Nephron progenitor cell (in vitro differentiated cells): Measurements from ENCODE around the gene PRKCZ.

Source experiments
- DNase-seq: peaks from one replicate; pipeline ENCODE4 v3.0.0; 2021
- H3K27ac Mint-ChIP-seq: 2 replicates; pipeline ENCODE4 v1.8.0; 2021; ENCODE audit warnings: mild to moderate bottlenecking, moderate library complexity, mixed read lengths
- H3K27me3 Mint-ChIP-seq: 2 replicates; pipeline ENCODE4 v1.8.0; 2021; ENCODE audit warnings: mild to moderate bottlenecking, low read depth, mixed read lengths; ENCODE audit not compliant: poor library complexity
- H3K36me3 Mint-ChIP-seq: 2 replicates; pipeline ENCODE4 v1.8.0; 2021; ENCODE audit warnings: low read depth, mixed read lengths
- H3K4me1 Mint-ChIP-seq: 2 replicates; pipeline ENCODE4 v1.8.0; 2021; ENCODE audit warnings: mixed read lengths
- H3K4me3 Mint-ChIP-seq: 2 replicates; pipeline ENCODE4 v1.8.0; 2021; ENCODE audit warnings: mild to moderate bottlenecking, moderate library complexity, mixed read lengths
- H3K9me3 Mint-ChIP-seq: 2 replicates; pipeline ENCODE4 v1.8.0; 2021; ENCODE audit warnings: mild to moderate bottlenecking, moderate library complexity, mixed read lengths
- CTCF ChIP-seq: fragments of 200-600 bp; sonication (generic); IDR thresholded peaks from 2 replicates; pipeline ENCODE4 v1.5.0; 2021; ENCODE audit warnings: antibody characterized with exemption

PRKCZ gene

DNA sequence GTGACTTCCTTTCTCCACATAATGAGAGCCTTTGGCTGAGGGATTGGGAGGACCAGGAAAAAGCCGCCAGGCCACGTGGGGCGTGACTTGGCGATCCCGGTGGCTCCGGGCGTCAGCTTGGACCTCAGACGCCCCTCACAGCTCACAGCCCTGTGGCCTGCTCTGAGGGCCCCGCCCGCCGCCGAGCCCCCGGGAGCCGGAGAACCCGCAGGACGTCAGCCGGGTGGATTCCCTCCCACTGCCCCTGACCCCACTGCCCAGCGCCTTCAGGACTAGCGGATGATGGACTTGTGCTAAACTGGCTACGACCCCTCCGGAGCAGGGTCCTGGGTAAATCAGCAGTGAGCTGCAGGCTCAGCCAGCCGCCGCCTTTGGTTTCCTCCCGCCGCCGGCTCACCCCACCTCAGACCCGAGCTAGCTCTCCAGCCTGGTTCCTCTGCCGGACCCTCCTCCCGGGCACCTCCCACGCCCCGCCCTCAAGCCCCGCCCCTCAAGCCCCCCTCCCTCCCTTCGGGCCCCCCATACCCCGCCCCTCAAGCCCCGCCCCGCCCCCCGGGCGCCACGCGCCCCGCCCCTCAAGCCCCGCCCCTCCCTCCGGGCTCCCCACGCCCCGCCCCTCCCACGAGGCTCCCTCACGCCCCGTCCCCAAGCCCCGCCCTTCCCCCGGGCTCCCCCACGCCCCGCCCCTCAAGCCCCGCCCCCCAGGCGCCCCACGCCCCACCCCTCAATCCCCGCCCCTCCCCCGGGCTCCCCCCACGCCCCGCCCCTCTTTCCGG is 154.4 kb downstream of the PRKCZ start:
- Mint-ChIP-seq H3K4me3 (peak overlapping the region; percentile 72), H3K9me3 (no peaks in the 10 kb centered on the region), H3K4me1 (peaks cover 71% of the 10 kb centered on the region), H3K27ac (no peak overlapping the region), H3K36me3 (no peaks in the 10 kb centered on the region), H3K27me3 (peaks cover 7% of the 10 kb centered on the region)
- peak; percentile 89 for DNase-seq
- no peak for TF ChIP-seq CTCF

DNA sequence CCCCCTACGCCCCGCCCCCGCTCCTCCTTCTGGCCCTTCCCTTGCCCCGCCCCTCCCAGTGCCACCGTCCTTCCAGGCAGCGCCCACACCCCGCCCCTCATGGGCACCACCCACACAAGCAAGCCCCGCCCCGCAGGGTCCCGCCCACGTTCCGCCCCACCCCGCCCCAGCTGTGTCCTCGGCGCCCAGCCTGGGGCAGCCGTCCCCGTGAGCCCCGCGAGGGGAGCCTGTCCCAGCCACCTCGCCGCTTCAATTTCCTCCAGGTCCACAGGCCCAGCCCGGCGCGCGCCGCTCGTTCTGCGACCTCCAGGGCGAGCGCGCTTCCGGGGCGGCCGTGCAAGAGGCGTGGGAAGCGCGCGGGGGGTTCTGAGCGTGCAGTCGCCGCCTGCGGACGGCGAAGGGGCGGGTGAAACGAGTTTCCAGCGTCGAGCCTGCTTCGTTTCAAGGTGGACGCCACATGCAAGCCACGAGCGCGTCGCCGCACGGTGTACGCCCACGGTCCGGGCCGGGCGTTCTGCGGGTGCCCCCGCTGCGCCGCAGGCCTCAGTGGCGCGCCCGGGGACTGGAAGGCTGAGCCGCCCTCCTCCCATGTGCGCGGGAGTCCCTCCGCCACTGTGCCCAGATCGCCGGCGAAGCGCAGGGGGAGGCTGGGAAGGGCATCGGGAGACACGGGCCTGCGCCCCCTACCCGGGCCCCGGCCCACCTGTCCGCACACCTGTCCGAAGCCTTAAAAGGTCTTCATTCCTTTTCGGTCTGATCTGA is 155.2 kb downstream of the PRKCZ start:
- Mint-ChIP-seq H3K27ac (no peak overlapping the region), H3K36me3 (no peaks in the 10 kb centered on the region), H3K4me1 (peaks cover 70% of the 10 kb centered on the region), H3K9me3 (no peaks in the 10 kb centered on the region), H3K4me3 (peak overlapping the region; percentile 34), H3K27me3 (peaks cover 4% of the 10 kb centered on the region)
- DNase-seq = peak; percentile 97
- no peak for TF ChIP-seq CTCF

DNA sequence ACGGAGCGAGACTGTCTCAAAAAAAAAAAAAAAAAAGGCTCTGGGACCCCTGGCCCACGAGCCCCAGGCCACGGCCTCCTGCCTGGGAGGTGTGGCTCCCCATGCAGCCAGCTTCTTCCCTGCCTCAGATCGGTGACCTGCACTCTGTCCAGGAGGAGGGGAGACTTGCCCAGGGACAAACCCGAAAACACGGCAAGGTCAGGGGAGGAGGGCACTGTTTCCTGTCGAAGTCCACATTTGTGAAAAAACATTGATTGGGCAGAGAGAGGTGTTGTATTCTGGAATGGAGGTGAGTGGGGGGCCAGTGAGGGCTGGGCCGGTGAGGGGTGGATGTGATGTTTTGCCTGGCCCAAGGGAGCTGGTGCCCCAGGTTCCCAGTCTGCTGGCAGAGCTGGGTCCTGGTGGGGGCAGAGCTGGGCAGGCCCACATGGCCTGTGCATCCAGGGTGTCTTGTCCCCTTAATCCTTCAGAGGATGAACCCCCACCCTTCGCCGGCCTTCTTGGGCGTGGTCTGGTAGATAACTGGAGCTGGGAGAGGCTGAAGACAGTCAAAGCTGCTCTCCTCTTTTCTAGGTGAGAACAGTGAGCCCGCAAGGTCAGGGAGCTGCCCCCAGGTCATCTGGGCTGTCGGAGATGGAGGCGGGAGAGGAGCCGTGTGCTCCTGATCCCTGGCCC is 156.7 kb downstream of the PRKCZ start:
- no peak for TF ChIP-seq CTCF
- Mint-ChIP-seq H3K27ac (no peak overlapping the region), H3K27me3 (peaks cover 4% of the 10 kb centered on the region), H3K36me3 (no peaks in the 10 kb centered on the region), H3K4me3 (peak overlapping the region; percentile 51), H3K9me3 (no peaks in the 10 kb centered on the region), H3K4me1 (peaks cover 65% of the 10 kb centered on the region)
- peak; percentile 10 for DNase-seq

DNA sequence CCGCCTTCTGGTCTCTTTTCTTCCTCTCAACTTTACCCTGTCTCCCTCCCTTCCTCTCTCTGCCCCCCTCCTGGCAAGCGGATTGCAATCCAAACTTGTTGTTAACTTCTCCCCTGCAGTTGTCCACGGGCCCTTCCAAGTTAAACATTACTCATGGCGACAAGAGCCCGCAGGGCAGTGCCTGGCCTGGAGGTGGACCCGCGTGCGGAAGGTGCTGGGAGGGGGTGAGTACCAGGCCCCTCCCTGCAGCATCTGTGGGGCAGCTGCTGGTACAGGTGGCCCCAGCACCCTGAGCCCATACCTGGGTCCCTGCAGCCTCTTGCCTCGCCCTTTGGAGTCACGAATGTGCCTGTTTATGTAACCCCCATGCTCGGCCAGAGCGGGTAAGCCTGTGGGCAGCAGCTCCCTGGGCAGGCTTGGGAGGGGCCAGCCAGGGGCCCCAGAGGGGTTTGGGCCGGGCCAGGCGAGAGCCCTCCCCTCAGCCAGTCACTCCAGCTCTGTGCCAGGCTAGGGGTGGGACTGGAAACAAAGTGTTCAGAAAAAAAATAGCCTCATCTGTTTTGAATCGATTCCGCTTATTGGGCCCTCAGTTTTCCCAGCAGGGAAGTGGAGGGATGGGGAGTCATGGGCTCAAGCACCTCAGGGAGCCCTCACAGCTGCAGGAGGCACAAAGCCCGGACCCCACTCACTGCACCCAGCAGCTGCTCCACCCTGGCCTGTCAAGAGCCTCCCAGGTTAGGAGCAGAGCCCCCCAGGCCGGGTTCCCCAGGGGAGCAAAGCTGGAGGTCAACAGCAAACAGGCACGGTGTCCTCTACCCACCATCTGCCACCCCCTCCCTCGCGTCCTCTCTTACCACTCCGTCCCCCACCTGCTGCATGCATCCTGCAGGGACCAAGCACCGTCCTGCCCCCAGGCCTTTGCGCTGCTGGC is 158.4 kb downstream of the PRKCZ start:
- no peak overlapping the region for H3K4me3 Mint-ChIP-seq
- TF ChIP-seq CTCF = no peak
- peak; percentile 11 for DNase-seq
- peaks cover 63% of the 10 kb centered on the region for H3K4me1 Mint-ChIP-seq
- no peaks in the 10 kb centered on the region for H3K27me3 Mint-ChIP-seq
- H3K27ac Mint-ChIP-seq = no peak overlapping the region
- H3K9me3 Mint-ChIP-seq = no peaks in the 10 kb centered on the region
- no peaks in the 10 kb centered on the region for H3K36me3 Mint-ChIP-seq

GRCh38 chr1:2209400-2210083 is 159.3 kb downstream of the PRKCZ start:
- no peak overlapping the region for H3K4me3 Mint-ChIP-seq
- DNase-seq = peak; percentile 40
- H3K4me1 Mint-ChIP-seq = peaks cover 61% of the 10 kb centered on the region
- TF ChIP-seq CTCF = no peak
- H3K27ac Mint-ChIP-seq = no peak overlapping the region
- H3K27me3 Mint-ChIP-seq = no peaks in the 10 kb centered on the region
- H3K36me3 Mint-ChIP-seq = no peaks in the 10 kb centered on the region
- H3K9me3 Mint-ChIP-seq = no peaks in the 10 kb centered on the region
